GM23338 (cell line): ENCODE results near the gene SLC2A4RG.

ENCODE experiments used
- EZH2 ChIP-seq: fragments of 200-600 bp; sonication (generic); IDR thresholded peaks from one replicate; pipeline ENCODE4 v1.8.0; 2017; ENCODE audit warnings: antibody characterized with exemption, mild to moderate bottlenecking, low read depth; ENCODE audit not compliant: unreplicated experiment
- ZNF331 ChIP-seq: fragments of 250-450 bp; sonication (Bioruptor Pico); IDR thresholded peaks from 2 replicates; pipeline ENCODE4 v1.5.0; 2020; ENCODE audit warnings: low read depth, mild to moderate bottlenecking, moderate library complexity
- TF ChIP-seq, protein P1 (sequence below), 2 experiments: fragments of 200-600 bp in 1 of 2; sonication (generic) in 1 of 2; conservative IDR thresholded peaks; 2 replicates each; pipeline versions ENCODE4 v1.5.1 to v1.6.1; 2016 to 2017; ENCODE audit warnings: antibody characterized with exemption in 2 of 2, low read depth in 2 of 2, mild to moderate bottlenecking in 2 of 2, moderate library complexity in 1 of 2
- TF ChIP-seq, protein P2 (sequence below): IDR thresholded peaks from one replicate; pipeline ENCODE4 v1.6.1; 2018; ENCODE audit warnings: antibody characterized with exemption; ENCODE audit not compliant: unreplicated experiment

DNA sequence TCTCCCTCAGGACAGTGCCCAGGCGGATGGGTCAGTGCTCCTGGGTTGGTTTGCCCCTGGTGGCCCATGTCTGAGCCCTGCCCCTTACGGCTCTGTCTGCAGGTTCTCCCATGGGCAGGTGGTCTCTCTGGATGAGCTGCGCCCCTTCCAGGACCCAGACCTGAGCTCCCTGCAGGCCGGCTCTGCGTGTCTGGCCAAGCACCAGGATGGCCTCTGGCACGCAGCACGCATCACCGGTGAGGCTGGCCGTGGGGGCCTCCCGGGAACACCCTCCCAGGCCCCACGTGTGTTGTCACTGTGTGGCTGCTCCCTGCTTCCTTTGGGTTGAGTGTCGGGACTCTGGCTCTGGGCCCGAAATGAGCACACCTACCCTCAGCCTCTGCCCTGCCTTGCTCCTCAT, 6.5 kb upstream of the SLC2A4RG start:
- TF ChIP-seq, protein P1, sequence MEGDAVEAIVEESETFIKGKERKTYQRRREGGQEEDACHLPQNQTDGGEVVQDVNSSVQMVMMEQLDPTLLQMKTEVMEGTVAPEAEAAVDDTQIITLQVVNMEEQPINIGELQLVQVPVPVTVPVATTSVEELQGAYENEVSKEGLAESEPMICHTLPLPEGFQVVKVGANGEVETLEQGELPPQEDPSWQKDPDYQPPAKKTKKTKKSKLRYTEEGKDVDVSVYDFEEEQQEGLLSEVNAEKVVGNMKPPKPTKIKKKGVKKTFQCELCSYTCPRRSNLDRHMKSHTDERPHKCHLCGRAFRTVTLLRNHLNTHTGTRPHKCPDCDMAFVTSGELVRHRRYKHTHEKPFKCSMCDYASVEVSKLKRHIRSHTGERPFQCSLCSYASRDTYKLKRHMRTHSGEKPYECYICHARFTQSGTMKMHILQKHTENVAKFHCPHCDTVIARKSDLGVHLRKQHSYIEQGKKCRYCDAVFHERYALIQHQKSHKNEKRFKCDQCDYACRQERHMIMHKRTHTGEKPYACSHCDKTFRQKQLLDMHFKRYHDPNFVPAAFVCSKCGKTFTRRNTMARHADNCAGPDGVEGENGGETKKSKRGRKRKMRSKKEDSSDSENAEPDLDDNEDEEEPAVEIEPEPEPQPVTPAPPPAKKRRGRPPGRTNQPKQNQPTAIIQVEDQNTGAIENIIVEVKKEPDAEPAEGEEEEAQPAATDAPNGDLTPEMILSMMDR (conservative IDR thresholded peaks at IDR 0.05; ENCODE audit: low read depth in 2 of 2): no peak
- TF ChIP-seq, protein P2, sequence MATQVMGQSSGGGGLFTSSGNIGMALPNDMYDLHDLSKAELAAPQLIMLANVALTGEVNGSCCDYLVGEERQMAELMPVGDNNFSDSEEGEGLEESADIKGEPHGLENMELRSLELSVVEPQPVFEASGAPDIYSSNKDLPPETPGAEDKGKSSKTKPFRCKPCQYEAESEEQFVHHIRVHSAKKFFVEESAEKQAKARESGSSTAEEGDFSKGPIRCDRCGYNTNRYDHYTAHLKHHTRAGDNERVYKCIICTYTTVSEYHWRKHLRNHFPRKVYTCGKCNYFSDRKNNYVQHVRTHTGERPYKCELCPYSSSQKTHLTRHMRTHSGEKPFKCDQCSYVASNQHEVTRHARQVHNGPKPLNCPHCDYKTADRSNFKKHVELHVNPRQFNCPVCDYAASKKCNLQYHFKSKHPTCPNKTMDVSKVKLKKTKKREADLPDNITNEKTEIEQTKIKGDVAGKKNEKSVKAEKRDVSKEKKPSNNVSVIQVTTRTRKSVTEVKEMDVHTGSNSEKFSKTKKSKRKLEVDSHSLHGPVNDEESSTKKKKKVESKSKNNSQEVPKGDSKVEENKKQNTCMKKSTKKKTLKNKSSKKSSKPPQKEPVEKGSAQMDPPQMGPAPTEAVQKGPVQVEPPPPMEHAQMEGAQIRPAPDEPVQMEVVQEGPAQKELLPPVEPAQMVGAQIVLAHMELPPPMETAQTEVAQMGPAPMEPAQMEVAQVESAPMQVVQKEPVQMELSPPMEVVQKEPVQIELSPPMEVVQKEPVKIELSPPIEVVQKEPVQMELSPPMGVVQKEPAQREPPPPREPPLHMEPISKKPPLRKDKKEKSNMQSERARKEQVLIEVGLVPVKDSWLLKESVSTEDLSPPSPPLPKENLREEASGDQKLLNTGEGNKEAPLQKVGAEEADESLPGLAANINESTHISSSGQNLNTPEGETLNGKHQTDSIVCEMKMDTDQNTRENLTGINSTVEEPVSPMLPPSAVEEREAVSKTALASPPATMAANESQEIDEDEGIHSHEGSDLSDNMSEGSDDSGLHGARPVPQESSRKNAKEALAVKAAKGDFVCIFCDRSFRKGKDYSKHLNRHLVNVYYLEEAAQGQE: no peak
- TF ChIP-seq ZNF331 (no peak), EZH2 (no peak)
